ENCODE results near the gene GUCY1B1. TPM values are rescaled to one million over a fixed set of nuclear protein-coding genes. Genes with fewer than 3 reads are reported as not detected.
A peak's percentile ranks its signal among the peaks of the same experiment; 100 is the strongest.

GUCY1B1 gene
- polyA plus RNA-seq, 2 of the 4 experiments (the other 2 are of a cell fraction) = 0.14 to 0.43 TPM

DNA sequence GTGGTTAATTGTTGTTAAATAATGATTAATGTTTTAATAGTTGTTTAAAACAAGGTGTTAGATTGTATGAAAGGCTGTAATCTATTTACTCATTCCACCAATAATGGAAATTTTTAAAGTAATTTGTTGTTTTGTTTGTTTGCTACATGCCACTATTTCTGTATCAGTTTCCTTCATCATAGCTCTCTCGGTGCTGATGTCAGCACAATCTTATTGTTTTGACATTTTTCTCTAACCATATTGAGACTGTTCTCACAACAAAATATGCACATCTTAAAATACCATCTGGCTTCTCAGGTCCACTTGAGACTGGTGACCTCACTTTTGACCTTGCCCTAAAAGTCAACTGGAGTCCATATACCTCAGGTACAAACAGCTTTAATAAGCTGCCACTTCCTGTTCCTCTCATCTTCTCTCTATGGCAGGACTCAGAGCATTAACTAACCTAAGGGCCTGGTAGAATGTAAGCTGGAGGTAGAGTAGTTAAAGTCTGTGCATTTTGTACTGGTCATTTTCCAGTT, 1.0 kb upstream of the GUCY1B1 start:
- ATAC-seq (no peak), FAIRE-seq (no peak), DNase-seq (ENCODE audit: low read depth in 1 of 2, low spot score in 1 of 2) (no peak)
- CTCF ChIA-PET = no interaction called here
- TF ChIP-seq MAFK (IDR thresholded peaks at IDR 0.05; ENCODE audit: partially characterized antibody) (peak; percentile 73), SREBF2 (IDR thresholded peaks at IDR 0.05) (no peak)
- POLR2A ChIA-PET = no interaction called here
- WGBS (ENCODE audit: missing lambda C conversion rate) = 88% methylated on average over 1 of the region's 1 CpG
- Histone ChIP-seq H3K27ac (no peak overlapping the region), H3K4me2 (no peak overlapping the region), H3K4me1 (0 out of 3 replicates have a peak, but pooled peaks cover 3% of the 10 kb centered on the region), H3K9me3 (no peaks in the 10 kb centered on the region), H3K4me3 (no peak overlapping the region)

DNA sequence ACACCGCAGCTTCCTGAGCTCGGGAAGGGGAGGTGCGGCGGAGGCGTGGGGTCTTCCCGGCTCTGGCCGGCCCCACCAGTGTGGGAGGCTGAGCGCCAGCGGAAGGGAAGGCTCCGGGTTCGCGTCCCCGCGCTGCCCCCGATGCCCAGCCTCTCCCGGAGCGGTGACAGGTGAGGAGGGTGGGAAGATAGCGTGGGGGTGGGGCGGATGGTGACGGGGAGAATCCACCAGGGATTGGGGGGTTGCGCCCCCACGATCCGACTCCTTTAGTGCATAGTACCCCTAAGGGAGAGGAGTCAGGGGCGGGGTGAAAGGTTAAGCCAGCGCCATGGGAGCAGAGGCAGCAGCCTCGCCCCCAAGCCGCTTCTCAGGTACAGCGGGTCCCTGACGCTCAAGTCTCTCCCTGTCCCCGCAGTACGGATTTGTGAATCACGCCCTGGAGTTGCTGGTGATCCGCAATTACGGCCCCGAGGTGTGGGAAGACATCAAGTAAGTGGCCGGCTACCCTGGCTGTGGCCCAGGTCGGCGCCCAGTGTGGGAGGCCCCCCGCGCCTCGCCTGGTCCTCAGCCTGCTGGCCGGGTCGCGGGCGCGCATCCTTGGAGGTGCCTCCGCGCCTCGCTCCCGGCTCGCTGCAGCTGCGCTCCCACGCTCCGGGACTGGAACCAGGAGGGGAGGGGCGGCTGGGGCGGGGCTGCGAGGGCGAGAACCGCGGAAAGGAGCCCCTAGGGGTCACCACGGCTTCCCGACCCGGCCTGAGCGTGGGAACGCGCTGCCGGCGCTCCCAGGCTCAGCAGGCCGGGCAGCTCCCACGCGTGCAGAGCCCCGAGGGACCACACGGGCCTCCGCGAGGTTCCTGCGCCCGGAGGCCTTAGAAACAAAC, 791 bp downstream of the GUCY1B1 start:
- 54% methylated on average over 12 of the region's 77 CpGs for WGBS (ENCODE audit: missing lambda C conversion rate)
- POLR2A ChIA-PET = no interaction called here

DNA sequence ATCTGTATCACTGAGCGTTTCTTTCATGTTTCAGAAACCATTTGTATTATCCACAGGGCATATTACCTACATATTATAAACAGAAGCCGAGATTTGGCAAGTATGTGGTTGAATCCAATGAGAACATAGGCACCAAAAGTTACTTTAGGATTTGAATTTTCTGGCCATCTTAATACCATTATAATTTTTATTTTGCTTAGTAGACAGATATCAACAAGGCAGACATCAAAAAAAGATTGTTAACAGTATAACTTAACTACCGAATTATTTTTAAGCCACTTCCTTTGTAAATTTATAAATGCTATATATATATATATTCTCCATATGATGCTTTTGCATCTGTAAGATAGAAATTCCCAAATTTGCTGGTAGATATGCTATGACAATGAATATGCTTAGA, 2.2 kb downstream of the GUCY1B1 start:
- Histone ChIP-seq H3K9me3 (no peaks in the 10 kb centered on the region), H3K4me3 (no peak overlapping the region), H3K4me1 (0 out of 3 replicates have a peak, but pooled peaks cover 3% of the 10 kb centered on the region), H3K4me2 (no peak overlapping the region), H3K27ac (no peak overlapping the region)
- ChIA-PET POLR2A (no interaction called here), CTCF (no interaction called here)
- no peak for ATAC-seq
- DNase-seq (ENCODE audit: low read depth in 1 of 2, low spot score in 1 of 2) = no peak
- 71% methylated on average over 3 of the region's 3 CpGs for WGBS (ENCODE audit: missing lambda C conversion rate)
- TF ChIP-seq CBX8 (IDR thresholded peaks at IDR 0.05) (no peak), MAFK (IDR thresholded peaks at IDR 0.05; ENCODE audit: partially characterized antibody) (peak; percentile 41)
- no peak for FAIRE-seq

More for the DNA sequence above, 791 bp downstream of the GUCY1B1 start:
- DNase-seq (ENCODE audit: low read depth in 1 of 2, low spot score in 1 of 2) (peak; percentile 0 to 5), ATAC-seq (peak; percentile 54 to 61; a peak in 5 of 6 replicates), FAIRE-seq (no peak)
- Histone ChIP-seq H3K27ac (peak overlapping the region in 1 of 2 experiments; percentile 74; a peak in 2 of 6 replicates), H3K4me2 (peak overlapping the region; percentile 98), H3K9me3 (no peaks in the 10 kb centered on the region), H3K4me3 (peak overlapping the region; percentile 50), H3K4me1 (0 out of 3 replicates have a peak, but pooled peaks cover 3% of the 10 kb centered on the region)
- TF ChIP-seq TFCP2L1 (CRISPR knock-in tag; IDR thresholded peaks at IDR 0.05) (no peak), HDAC2 (IDR thresholded peaks at IDR 0.05) (no peak), JUNB (IDR thresholded peaks at IDR 0.05) (no peak), CBX2 (IDR thresholded peaks at IDR 0.05; ENCODE audit: borderline replicate concordance, low read depth) (no peak), POLR2A (IDR thresholded peaks at IDR 0.05; ENCODE audit: low read length) (no peak), HEYL (CRISPR knock-in tag; IDR thresholded peaks at IDR 0.05) (no peak), PHF8 (IDR thresholded peaks at IDR 0.05; ENCODE audit: borderline replicate concordance, low read depth) (no peak), KDM5A (IDR thresholded peaks at IDR 0.05) (no peak), EP300 (IDR thresholded peaks at IDR 0.05) (no peak), NR3C1 (IDR thresholded peaks at IDR 0.05) (no peak), KDM1A (IDR thresholded peaks at IDR 0.05; ENCODE audit: low read depth) (no peak), CBX8 (IDR thresholded peaks at IDR 0.05) (no peak), RARB (CRISPR knock-in tag; IDR thresholded peaks at IDR 0.05) (no peak), HOXA7 (CRISPR knock-in tag; IDR thresholded peaks at IDR 0.05) (no peak)
- TF ChIP-seq, protein P1, sequence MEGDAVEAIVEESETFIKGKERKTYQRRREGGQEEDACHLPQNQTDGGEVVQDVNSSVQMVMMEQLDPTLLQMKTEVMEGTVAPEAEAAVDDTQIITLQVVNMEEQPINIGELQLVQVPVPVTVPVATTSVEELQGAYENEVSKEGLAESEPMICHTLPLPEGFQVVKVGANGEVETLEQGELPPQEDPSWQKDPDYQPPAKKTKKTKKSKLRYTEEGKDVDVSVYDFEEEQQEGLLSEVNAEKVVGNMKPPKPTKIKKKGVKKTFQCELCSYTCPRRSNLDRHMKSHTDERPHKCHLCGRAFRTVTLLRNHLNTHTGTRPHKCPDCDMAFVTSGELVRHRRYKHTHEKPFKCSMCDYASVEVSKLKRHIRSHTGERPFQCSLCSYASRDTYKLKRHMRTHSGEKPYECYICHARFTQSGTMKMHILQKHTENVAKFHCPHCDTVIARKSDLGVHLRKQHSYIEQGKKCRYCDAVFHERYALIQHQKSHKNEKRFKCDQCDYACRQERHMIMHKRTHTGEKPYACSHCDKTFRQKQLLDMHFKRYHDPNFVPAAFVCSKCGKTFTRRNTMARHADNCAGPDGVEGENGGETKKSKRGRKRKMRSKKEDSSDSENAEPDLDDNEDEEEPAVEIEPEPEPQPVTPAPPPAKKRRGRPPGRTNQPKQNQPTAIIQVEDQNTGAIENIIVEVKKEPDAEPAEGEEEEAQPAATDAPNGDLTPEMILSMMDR (IDR thresholded peaks at IDR 0.05) = no peak
- CTCF ChIA-PET = no interaction called here

DNA sequence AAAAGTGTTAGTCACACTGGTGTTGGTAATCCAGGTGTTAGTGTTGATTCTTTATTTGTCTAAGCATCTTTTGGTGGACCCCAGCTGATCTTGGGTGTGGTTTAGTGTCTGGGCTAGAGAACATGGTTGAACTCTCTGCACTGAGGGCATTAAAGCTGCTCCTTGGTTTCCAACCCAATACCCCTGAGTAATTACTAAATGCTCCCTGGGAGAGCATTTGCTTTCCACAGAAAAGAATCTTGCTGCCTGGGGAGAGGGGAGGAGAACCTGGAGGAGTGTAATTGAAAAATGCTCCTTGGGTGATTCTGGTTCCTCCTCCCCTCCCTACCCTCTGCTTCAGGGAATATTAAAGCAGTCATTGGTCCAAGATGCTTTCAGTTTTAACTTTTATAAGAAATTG, 3.1 kb downstream of the GUCY1B1 start:
- ChIA-PET CTCF (no interaction called here), POLR2A (no interaction called here)
- H3K27ac ChIP-seq = no peak overlapping the region
- H3K4me2 ChIP-seq = no peak overlapping the region
- 0 out of 3 replicates have a peak, but pooled peaks cover 3% of the 10 kb centered on the region for H3K4me1 ChIP-seq
- ATAC-seq = no peak
- no peaks in the 10 kb centered on the region for H3K9me3 ChIP-seq
- no peak for DNase-seq (ENCODE audit: low read depth in 1 of 2, low spot score in 1 of 2)
- TF ChIP-seq FOSB (CRISPR knock-in tag; IDR thresholded peaks at IDR 0.05) (no peak), ESRRA (IDR thresholded peaks at IDR 0.05; ENCODE audit: borderline replicate concordance, low read length) (no peak), CEBPB (IDR thresholded peaks at IDR 0.05) (no peak), HDAC2 (IDR thresholded peaks at IDR 0.05) (no peak)
- TF ChIP-seq, protein P2, sequence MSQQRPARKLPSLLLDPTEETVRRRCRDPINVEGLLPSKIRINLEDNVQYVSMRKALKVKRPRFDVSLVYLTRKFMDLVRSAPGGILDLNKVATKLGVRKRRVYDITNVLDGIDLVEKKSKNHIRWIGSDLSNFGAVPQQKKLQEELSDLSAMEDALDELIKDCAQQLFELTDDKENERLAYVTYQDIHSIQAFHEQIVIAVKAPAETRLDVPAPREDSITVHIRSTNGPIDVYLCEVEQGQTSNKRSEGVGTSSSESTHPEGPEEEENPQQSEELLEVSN (IDR thresholded peaks at IDR 0.05; ENCODE audit: borderline replicate concordance, low read depth) = no peak
- TF ChIP-seq, protein P1 (IDR thresholded peaks at IDR 0.05) = no peak
- TF ChIP-seq, protein P3, sequence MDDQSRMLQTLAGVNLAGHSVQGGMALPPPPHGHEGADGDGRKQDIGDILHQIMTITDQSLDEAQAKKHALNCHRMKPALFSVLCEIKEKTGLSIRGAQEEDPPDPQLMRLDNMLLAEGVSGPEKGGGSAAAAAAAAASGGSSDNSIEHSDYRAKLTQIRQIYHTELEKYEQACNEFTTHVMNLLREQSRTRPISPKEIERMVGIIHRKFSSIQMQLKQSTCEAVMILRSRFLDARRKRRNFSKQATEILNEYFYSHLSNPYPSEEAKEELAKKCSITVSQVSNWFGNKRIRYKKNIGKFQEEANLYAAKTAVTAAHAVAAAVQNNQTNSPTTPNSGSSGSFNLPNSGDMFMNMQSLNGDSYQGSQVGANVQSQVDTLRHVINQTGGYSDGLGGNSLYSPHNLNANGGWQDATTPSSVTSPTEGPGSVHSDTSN (IDR thresholded peaks at IDR 0.05) = no peak
- FAIRE-seq = no peak
- H3K4me3 ChIP-seq = no peak overlapping the region
